H1 (cell line): ENCODE results near the gene CD37. TPM values are rescaled to one million over a fixed set of nuclear protein-coding genes. Genes with fewer than 3 reads are reported as not detected.

ENCODE experiments used
- CTCF ChIA-PET: fragments of 300-600 bp; sonication (Branson Sonifier 250); formaldehyde crosslinking; loops from one replicate; lab custom pipeline; 2021; ENCODE audit not compliant: partially characterized antibody; lab: Charles Lee
- POLR2A ChIA-PET: fragments of 300-600 bp; sonication (Branson Sonifier 250); formaldehyde crosslinking; loops from one replicate; lab custom pipeline; 2021; ENCODE audit warnings: inconsistent platforms; ENCODE audit not compliant: partially characterized antibody; lab: Charles Lee
- DNase-seq, 2 experiments: peaks; one replicate each; pipeline versions ENCODE4 v3.0.0 to v3.0.0-alpha.2; 2010 to 2022; ENCODE audit warnings: low spot score in 2 of 2, low read depth in 1 of 2, mixed read lengths in 1 of 2
- FAIRE-seq: peaks from 2 replicates; lab custom pipeline; 2011; peaks lifted over from hg19 to GRCh38; lab: Jason Lieb, UNC
- H2AFZ ChIP-seq: 2 replicates; pipeline ENCODE4 v1.8.1; 2012; ENCODE audit warnings: low read length, inconsistent platforms
- H2AK5ac ChIP-seq: 2 replicates; pipeline ENCODE4 v1.6.1; 2013; ENCODE audit warnings: low read depth, low read length
- H2BK120ac ChIP-seq: replicated peaks from 2 replicates; pipeline ENCODE3; 2013; ENCODE audit warnings: low read depth, low read length, inconsistent platforms
- H2BK12ac ChIP-seq: 2 replicates; pipeline ENCODE4 v1.6.1; 2013; ENCODE audit warnings: low read depth, low read length
- H2BK15ac ChIP-seq: 2 replicates; pipeline ENCODE4 v1.6.1; 2013; ENCODE audit warnings: low read length
- H2BK20ac ChIP-seq: 2 replicates; pipeline ENCODE4 v1.6.1; 2013; ENCODE audit warnings: low read length
- H2BK5ac ChIP-seq: 2 replicates; pipeline ENCODE4 v1.6.1; 2013; ENCODE audit warnings: low read depth, low read length
- H3K14ac ChIP-seq: 2 replicates; pipeline ENCODE4 v1.6.1; 2013; ENCODE audit warnings: inconsistent platforms; ENCODE audit not compliant: insufficient read length
- H3K18ac ChIP-seq: 2 replicates; pipeline ENCODE4 v1.6.1; 2013; ENCODE audit warnings: low read length; ENCODE audit errors: extremely low read depth
- H3K23ac ChIP-seq: 2 replicates; pipeline ENCODE4 v1.6.1; 2013; ENCODE audit warnings: inconsistent platforms; ENCODE audit not compliant: insufficient read length
- H3K23me2 ChIP-seq: 2 replicates; pipeline ENCODE4 v1.6.1; 2013; ENCODE audit warnings: low read depth, low read length
- H3K27ac ChIP-seq: 2 replicates; pipeline ENCODE4 v1.6.1; 2011; ENCODE audit warnings: low read depth, low read length, inconsistent platforms
- H3K27me3 ChIP-seq, 4 experiments: replicated peaks in 1 of 4; 1 replicate in 1 of 4; 2 replicates in 3 of 4; pipeline versions ENCODE4 v1.6.1 to v1.8.1; 2011 to 2013; ENCODE audit warnings: low read length in 3 of 4, mild to moderate bottlenecking in 3 of 4, inconsistent platforms in 2 of 4, mixed read lengths in 2 of 4, moderate library complexity in 1 of 4; ENCODE audit not compliant: control insufficient read depth in 3 of 4, insufficient read depth in 3 of 4; ENCODE audit errors: extremely low read depth in 1 of 4
- H3K36me3 ChIP-seq, 4 experiments: 2 replicates each; pipeline versions ENCODE4 v1.6.1 to v1.8.1; 2011 to 2013; ENCODE audit warnings: mild to moderate bottlenecking in 4 of 4, low read length in 3 of 4, moderate library complexity in 2 of 4, control low read depth in 1 of 4, inconsistent platforms in 1 of 4; ENCODE audit not compliant: insufficient read depth in 4 of 4, control insufficient read depth in 2 of 4
- H3K4ac ChIP-seq: replicated peaks from 2 replicates; pipeline ENCODE3; 2013; ENCODE audit warnings: low read length, low read depth, mixed read lengths, inconsistent platforms; ENCODE audit not compliant: insufficient read length
- H3K4me1 ChIP-seq, 4 experiments: replicated peaks in 1 of 4; 1 replicate in 1 of 4; 2 replicates in 3 of 4; pipeline versions ENCODE4 v1.6.1 to v1.8.1; 2011 to 2013; ENCODE audit warnings: low read length in 3 of 4, inconsistent platforms in 2 of 4, mixed read lengths in 1 of 4; ENCODE audit not compliant: insufficient read depth in 4 of 4, control insufficient read depth in 3 of 4
- H3K4me2 ChIP-seq, 2 experiments: 2 replicates each; pipeline versions ENCODE4 v1.6.1 to v1.8.1; 2011 to 2013; ENCODE audit warnings: low read depth in 2 of 2, low read length in 2 of 2, control low read depth in 1 of 2, inconsistent platforms in 1 of 2, mild to moderate bottlenecking in 1 of 2; ENCODE audit not compliant: insufficient read depth in 1 of 2
- H3K4me3 ChIP-seq, 4 experiments: fragments of 200-600, 300-600 bp in 1 of 4; sonication (generic), shearing (Covaris generic), sonication (Bioruptor Twin) in 1 of 4; 2 replicates each; pipeline versions ENCODE4 v1.5.1 to v1.8.1; 2011 to 2016; ENCODE audit warnings: low read length in 4 of 4, low read depth in 3 of 4, control low read depth in 2 of 4, inconsistent platforms in 2 of 4, mild to moderate bottlenecking in 2 of 4, mixed read lengths in 1 of 4, moderate library complexity in 1 of 4; ENCODE audit not compliant: insufficient read depth in 2 of 4; ENCODE audit errors: extremely low read depth in 1 of 4
- H3K56ac ChIP-seq: replicated peaks from 2 replicates; pipeline ENCODE3; 2013; ENCODE audit warnings: low read depth, mild to moderate bottlenecking, mixed read lengths, low read length, inconsistent platforms; ENCODE audit not compliant: insufficient read length
- H3K79me1 ChIP-seq: 2 replicates; pipeline ENCODE4 v1.6.1; 2013; ENCODE audit warnings: low read depth, low read length, control low read depth
- H3K79me2 ChIP-seq, 2 experiments: 2 replicates each; pipeline versions ENCODE4 v1.6.1 to v1.8.1; 2012 to 2013; ENCODE audit warnings: low read length in 2 of 2, mild to moderate bottlenecking in 2 of 2, inconsistent platforms in 1 of 2; ENCODE audit not compliant: insufficient read depth in 2 of 2, control insufficient read depth in 1 of 2
- H3K9ac ChIP-seq, 4 experiments: replicated peaks in 1 of 4; 1 replicate in 1 of 4; 2 replicates in 3 of 4; pipeline versions ENCODE4 v1.6.1 to v1.8.1; 2011 to 2013; ENCODE audit warnings: low read depth in 3 of 4, low read length in 3 of 4, control low read depth in 2 of 4, mild to moderate bottlenecking in 2 of 4, moderate library complexity in 2 of 4, inconsistent platforms in 1 of 4; ENCODE audit errors: extremely low read depth in 1 of 4
- H3K9me3 ChIP-seq, 2 experiments: 2 replicates each; pipeline versions ENCODE4 v1.6.1 to v1.8.1; 2012 to 2013; ENCODE audit warnings: mild to moderate bottlenecking in 2 of 2, moderate library complexity in 2 of 2, control low read depth in 1 of 2, inconsistent platforms in 1 of 2, low read depth in 1 of 2, low read length in 1 of 2, mixed read lengths in 1 of 2; ENCODE audit not compliant: insufficient read depth in 2 of 2
- H4K20me1 ChIP-seq, 2 experiments: replicated peaks in 1 of 2; 2 replicates each; pipeline versions ENCODE3 to v1.8.1; 2011 to 2013; ENCODE audit warnings: inconsistent platforms in 2 of 2, low read length in 2 of 2, mild to moderate bottlenecking in 1 of 2; ENCODE audit not compliant: insufficient read depth in 2 of 2, control insufficient read depth in 1 of 2
- H4K5ac ChIP-seq: 2 replicates; pipeline ENCODE4 v1.6.1; 2013; ENCODE audit warnings: low read length, low read depth, mixed read lengths, inconsistent platforms; ENCODE audit not compliant: insufficient read length
- H4K8ac ChIP-seq: 2 replicates; pipeline ENCODE4 v1.8.0; 2013; ENCODE audit warnings: mild to moderate bottlenecking, moderate library complexity, low read length, inconsistent platforms; ENCODE audit not compliant: insufficient read depth; ENCODE audit errors: extremely low read depth
- H4K91ac ChIP-seq: replicated peaks from 2 replicates; pipeline ENCODE3; 2013; ENCODE audit warnings: low read length, mixed read lengths, inconsistent platforms; ENCODE audit not compliant: insufficient read length
- BCL11A ChIP-seq, 2 experiments: IDR thresholded peaks; one replicate each; pipeline ENCODE4 v1.6.1; 2011; ENCODE audit warnings: low read depth in 2 of 2, low read length in 2 of 2, mild to moderate bottlenecking in 2 of 2
- BRCA1 ChIP-seq: IDR thresholded peaks from 2 replicates; pipeline ENCODE4 v1.6.1; 2012; ENCODE audit warnings: low read depth, low read length, improper control_type of control experiment
- CBX8 ChIP-seq: fragments of 300-800, 300-1000 bp; sonication (generic); IDR thresholded peaks from 2 replicates; pipeline ENCODE4 v1.7.1; 2016; ENCODE audit warnings: low read depth, low read length, borderline replicate concordance
- CREB1 ChIP-seq: IDR thresholded peaks from 2 replicates; pipeline ENCODE4 v1.6.1; 2012; ENCODE audit warnings: inconsistent platforms
- E2F6 ChIP-seq: IDR thresholded peaks from 2 replicates; pipeline ENCODE4 v1.6.1; 2012; ENCODE audit warnings: inconsistent platforms
- EZH2 ChIP-seq: fragments of 200-600 bp; sonication (generic); IDR thresholded peaks from 2 replicates; pipeline ENCODE4 v1.7.1; 2012; ENCODE audit warnings: low read depth, mild to moderate bottlenecking, moderate library complexity, low read length, inconsistent platforms; ENCODE audit not compliant: severe bottlenecking
- HDAC2 ChIP-seq, 2 experiments: fragments of 300-600 bp in 1 of 2; sonication (generic) in 1 of 2; IDR thresholded peaks; 2 replicates each; pipeline ENCODE4 v1.6.1; 2011 to 2012; ENCODE audit warnings: low read depth in 2 of 2, low read length in 2 of 2, mild to moderate bottlenecking in 2 of 2, moderate library complexity in 2 of 2, borderline replicate concordance in 1 of 2, inconsistent platforms in 1 of 2
- KDM1A ChIP-seq: fragments of 200-600, 300-600 bp; sonication (generic); IDR thresholded peaks from 2 replicates; pipeline ENCODE4 v1.7.1; 2016; ENCODE audit warnings: mild to moderate bottlenecking, low read length, borderline replicate concordance
- POU5F1 ChIP-seq: IDR thresholded peaks from 2 replicates; pipeline ENCODE4 v1.6.1; 2011; ENCODE audit warnings: low read depth, mild to moderate bottlenecking, low read length, moderate library complexity
- SAP30 ChIP-seq: fragments of 300-600 bp; sonication (generic); IDR thresholded peaks from 2 replicates; pipeline ENCODE4 v1.7.1; 2012; ENCODE audit warnings: low read length, moderate library complexity, mild to moderate bottlenecking, inconsistent platforms; ENCODE audit not compliant: insufficient read depth, insufficient replicate concordance
- SIX5 ChIP-seq: IDR thresholded peaks from 2 replicates; pipeline ENCODE4 v1.6.1; 2011; ENCODE audit warnings: mild to moderate bottlenecking, low read depth, low read length
- TBP ChIP-seq: IDR thresholded peaks from 2 replicates; pipeline ENCODE4 v1.6.1; 2011; ENCODE audit warnings: low read depth, low read length, improper control_type of control experiment
- polyA plus RNA-seq, 7 experiments: library from polyadenylated mRNA; depleted of rRNA in 3 of 7; stranded (reverse) in 5 of 7; unstranded in 2 of 7; fragments of >200 nt in 5 of 7; fragments of 200-250 nt in 2 of 7; gene quantifications; 1 replicate in 5 of 7; 2 replicates in 1 of 7; 4 replicates in 1 of 7; pipeline versions ENCODE4 v1.2.1 to v1.2.3, GENCODE V29; 2011 to 2013; ENCODE audit warnings: missing spikeins in 2 of 7, mixed read lengths in 2 of 7
- total RNA-seq: library from RNA; stranded (reverse); fragmentation: NEBNext Ultra II Directional; extraction: Animal tissue kit (Norgen Biotek cat#: 25700); gene quantifications from 2 replicates; pipeline ENCODE4 v1.2.1, GENCODE V29; 2021

Gene CD37
- total and polyA plus RNA-seq, 2 of the 8 experiments (the other 6 are each of a cell fraction or from before 2014, with no cell fraction given), result not detected

GRCh38 chr19:49366110-49366509 is 30.9 kb downstream of the CD37 start:
- peaks cover 0 to 8% (median 4%) of the 10 kb centered on the region in 4 experiments; a peak in 5 of 7 replicates for H3K4me1 ChIP-seq
- no peak overlapping the region for H2AK5ac ChIP-seq
- no peak overlapping the region for H4K8ac ChIP-seq
- no peak overlapping the region for H3K9ac ChIP-seq
- no peak for DNase-seq
- no peak for FAIRE-seq
- H3K9me3 ChIP-seq, result 0 out of 4 replicates have a peak, but pooled peaks cover 0 to 7% of the 10 kb centered on the region in 2 experiments
- no peak overlapping the region for H3K27ac ChIP-seq
- H2BK5ac ChIP-seq, result no peak overlapping the region
- H2AFZ ChIP-seq, result no peak overlapping the region
- no peaks in the 10 kb centered on the region for H3K36me3 ChIP-seq
- no peak overlapping the region for H2BK20ac ChIP-seq
- ChIA-PET POLR2A (interaction anchor here (0.8 to 3.3 kb wide), 5 partner anchors 9 to 86 kb away, joined by 3 to 12 read pairs (median 4); partner anchors contain the start of genes ALDH16A1, KASH5 and PIH1D1), CTCF (interaction anchor here (1.3 to 2.3 kb wide), 3 partner anchors 26 to 259 kb away, joined by 3 to 9 read pairs (median 5); partner anchors contain the start of gene SLC17A7)
- no peaks in the 10 kb centered on the region for H3K79me1 ChIP-seq
- H4K20me1 ChIP-seq, result no peaks in the 10 kb centered on the region
- H4K5ac ChIP-seq, result no peak overlapping the region
- peaks cover 7% of the 10 kb centered on the region; the same call in 1 of the 2 replicates for H3K23me2 ChIP-seq
- H3K4me2 ChIP-seq, result no peak overlapping the region
- H3K4ac ChIP-seq, result no peak overlapping the region
- H3K18ac ChIP-seq, result no peak overlapping the region
- no peak overlapping the region for H3K23ac ChIP-seq
- H3K79me2 ChIP-seq, result peaks cover 2 to 9% of the 10 kb centered on the region in 2 experiments; a peak in 3 of 4 replicates
- no peak overlapping the region for H3K4me3 ChIP-seq
- no peak overlapping the region for H2BK12ac ChIP-seq
- no peak overlapping the region for H4K91ac ChIP-seq
- H3K27me3 ChIP-seq, result no peaks in the 10 kb centered on the region
- no peak overlapping the region for H3K14ac ChIP-seq
- no peak overlapping the region for H2BK120ac ChIP-seq
- no peak overlapping the region for H2BK15ac ChIP-seq
- no peak overlapping the region for H3K56ac ChIP-seq
- no peak for TF ChIP-seq EZH2
- no peak for TF ChIP-seq BCL11A (IDR thresholded peaks at IDR 0.05; ENCODE audit: low read depth in 2 of 2, low read length in 2 of 2)
- no peak for TF ChIP-seq KDM1A
- TF ChIP-seq E2F6, result no peak
- TF ChIP-seq BRCA1, result no peak
- no peak for TF ChIP-seq CBX8
- no peak for TF ChIP-seq SAP30
- TF ChIP-seq TBP, result no peak
- TF ChIP-seq POU5F1, result no peak
- TF ChIP-seq CREB1, result no peak
- TF ChIP-seq SIX5, result no peak
- TF ChIP-seq HDAC2 (IDR thresholded peaks at IDR 0.05; ENCODE audit: borderline replicate concordance in 1 of 2, low read depth in 2 of 2, low read length in 2 of 2), result no peak
